Peyer's patch (tissue), 4 donors: ENCODE data around the gene HHIPL1. TPM values are rescaled to one million over a fixed set of nuclear protein-coding genes. Genes with fewer than 3 reads are reported as not detected.

Experiments
- DNase-seq, 3 donors: peaks; one replicate each; pipeline ENCODE4 v3.0.0-alpha.2; 2017 to 2019
- H3K27ac ChIP-seq, 4 donors: fragments of 200-600 bp; sonication (generic); one replicate each; pipeline ENCODE4 v1.5.1; 2016 to 2019
- H3K27me3 ChIP-seq, 2 donors: fragments of 200-600 bp; sonication (generic); one replicate each; pipeline ENCODE4 v1.5.1; 2019
- H3K36me3 ChIP-seq, 3 donors: fragments of 200-600 bp; sonication (generic); one replicate each; pipeline ENCODE4 v1.5.1; 2016 to 2019
- H3K4me1 ChIP-seq, 4 donors: fragments of 200-600 bp; sonication (generic); one replicate each; pipeline ENCODE4 v1.5.1; 2016 to 2019
- H3K4me3 ChIP-seq, 4 donors: fragments of 200-600 bp; sonication (generic); 1 replicate in 3 of 4; 2 replicates in 1 of 4; pipeline ENCODE4 v1.5.1; 2016 to 2019; ENCODE audit warnings: mild to moderate bottlenecking in 1 of 4
- H3K9me3 ChIP-seq, 4 donors: fragments of 200-600 bp; sonication (generic); one replicate each; pipeline ENCODE4 v1.5.1; 2016 to 2019; ENCODE audit warnings: mild to moderate bottlenecking in 1 of 4
- POLR2A ChIP-seq, 2 donors: fragments of 450-650 bp; IDR thresholded peaks; one replicate each; pipeline ENCODE4 v1.5.1; 2017; ENCODE audit warnings: antibody characterized with exemption in 2 of 2, mild to moderate bottlenecking in 2 of 2, moderate library complexity in 2 of 2
- total RNA-seq, 4 donors: library from RNA; depleted of rRNA; stranded (reverse); fragments of >200 nt; gene quantifications; one replicate each; pipeline ENCODE4 v1.1.0, GENCODE V29; 2016
- TF ChIP-seq, protein P1 (sequence below), 6 experiments: fragments of 450-650 bp in 4 of 6; fragments of 200-600 bp in 2 of 6; sonication (generic) in 1 of 6; IDR thresholded peaks; one replicate each; pipeline ENCODE4 v1.5.1; 2017 to 2019; ENCODE audit warnings: antibody characterized with exemption in 6 of 6, mild to moderate bottlenecking in 3 of 6, moderate library complexity in 1 of 6

Gene HHIPL1
- total RNA-seq, 4 donors from 2014 or later, result 0.88 to 2.5 (median 1.0) TPM

- Histone ChIP-seq H3K27me3 (no peaks in the 10 kb centered on the region), H3K4me3 (no peak overlapping the region), H3K27ac (no peak overlapping the region), H3K4me1 (no peaks in the 10 kb centered on the region), H3K9me3 (no peaks in the 10 kb centered on the region), H3K36me3 (no peaks in the 10 kb centered on the region)
- TF ChIP-seq, protein P1, sequence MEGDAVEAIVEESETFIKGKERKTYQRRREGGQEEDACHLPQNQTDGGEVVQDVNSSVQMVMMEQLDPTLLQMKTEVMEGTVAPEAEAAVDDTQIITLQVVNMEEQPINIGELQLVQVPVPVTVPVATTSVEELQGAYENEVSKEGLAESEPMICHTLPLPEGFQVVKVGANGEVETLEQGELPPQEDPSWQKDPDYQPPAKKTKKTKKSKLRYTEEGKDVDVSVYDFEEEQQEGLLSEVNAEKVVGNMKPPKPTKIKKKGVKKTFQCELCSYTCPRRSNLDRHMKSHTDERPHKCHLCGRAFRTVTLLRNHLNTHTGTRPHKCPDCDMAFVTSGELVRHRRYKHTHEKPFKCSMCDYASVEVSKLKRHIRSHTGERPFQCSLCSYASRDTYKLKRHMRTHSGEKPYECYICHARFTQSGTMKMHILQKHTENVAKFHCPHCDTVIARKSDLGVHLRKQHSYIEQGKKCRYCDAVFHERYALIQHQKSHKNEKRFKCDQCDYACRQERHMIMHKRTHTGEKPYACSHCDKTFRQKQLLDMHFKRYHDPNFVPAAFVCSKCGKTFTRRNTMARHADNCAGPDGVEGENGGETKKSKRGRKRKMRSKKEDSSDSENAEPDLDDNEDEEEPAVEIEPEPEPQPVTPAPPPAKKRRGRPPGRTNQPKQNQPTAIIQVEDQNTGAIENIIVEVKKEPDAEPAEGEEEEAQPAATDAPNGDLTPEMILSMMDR (IDR thresholded peaks at IDR 0.05), result no peak
- TF ChIP-seq POLR2A (IDR thresholded peaks at IDR 0.05), result no peak
- peak in 2 of 3 donors; percentile 29 to 30 for DNase-seq
Observed at GRCh38 chr14:99716091-99716849, 71.3 kb downstream of the HHIPL1 start.

GRCh38 chr14:99716850-99717681 lies 72.1 kb downstream of the HHIPL1 start:
- Histone ChIP-seq H3K4me3 (no peak overlapping the region), H3K27me3 (no peaks in the 10 kb centered on the region), H3K27ac (no peak overlapping the region), H3K9me3 (no peaks in the 10 kb centered on the region), H3K4me1 (no peaks in the 10 kb centered on the region), H3K36me3 (no peaks in the 10 kb centered on the region)
- no peak for TF ChIP-seq POLR2A (IDR thresholded peaks at IDR 0.05)
- TF ChIP-seq, protein P1 (IDR thresholded peaks at IDR 0.05), result no peak
- DNase-seq, result peak in 2 of 3 donors; percentile 3 to 37

DNA sequence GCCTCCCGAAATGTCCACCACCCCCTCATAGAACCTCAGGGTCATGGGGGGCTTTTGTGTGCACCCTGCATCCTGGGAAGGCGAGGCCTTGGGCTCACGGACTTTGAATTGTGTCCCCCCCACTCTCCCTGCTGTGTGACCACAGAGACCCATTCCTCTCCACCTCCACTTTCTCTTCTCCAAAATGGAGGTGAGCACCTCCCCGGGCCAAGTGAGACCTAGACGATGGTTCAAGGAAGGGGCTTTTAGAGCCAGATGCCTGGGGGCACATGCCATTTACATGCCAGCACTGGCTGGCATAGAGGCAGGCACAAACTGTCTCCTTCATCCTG lies 72.7 kb downstream of the HHIPL1 start:
- Histone ChIP-seq H3K36me3 (no peaks in the 10 kb centered on the region), H3K9me3 (no peaks in the 10 kb centered on the region), H3K27me3 (no peaks in the 10 kb centered on the region), H3K4me3 (no peak overlapping the region), H3K27ac (no peak overlapping the region), H3K4me1 (no peaks in the 10 kb centered on the region)
- TF ChIP-seq POLR2A (IDR thresholded peaks at IDR 0.05), result no peak
- TF ChIP-seq, protein P1 (IDR thresholded peaks at IDR 0.05), result no peak
- DNase-seq, result no peak

DNA sequence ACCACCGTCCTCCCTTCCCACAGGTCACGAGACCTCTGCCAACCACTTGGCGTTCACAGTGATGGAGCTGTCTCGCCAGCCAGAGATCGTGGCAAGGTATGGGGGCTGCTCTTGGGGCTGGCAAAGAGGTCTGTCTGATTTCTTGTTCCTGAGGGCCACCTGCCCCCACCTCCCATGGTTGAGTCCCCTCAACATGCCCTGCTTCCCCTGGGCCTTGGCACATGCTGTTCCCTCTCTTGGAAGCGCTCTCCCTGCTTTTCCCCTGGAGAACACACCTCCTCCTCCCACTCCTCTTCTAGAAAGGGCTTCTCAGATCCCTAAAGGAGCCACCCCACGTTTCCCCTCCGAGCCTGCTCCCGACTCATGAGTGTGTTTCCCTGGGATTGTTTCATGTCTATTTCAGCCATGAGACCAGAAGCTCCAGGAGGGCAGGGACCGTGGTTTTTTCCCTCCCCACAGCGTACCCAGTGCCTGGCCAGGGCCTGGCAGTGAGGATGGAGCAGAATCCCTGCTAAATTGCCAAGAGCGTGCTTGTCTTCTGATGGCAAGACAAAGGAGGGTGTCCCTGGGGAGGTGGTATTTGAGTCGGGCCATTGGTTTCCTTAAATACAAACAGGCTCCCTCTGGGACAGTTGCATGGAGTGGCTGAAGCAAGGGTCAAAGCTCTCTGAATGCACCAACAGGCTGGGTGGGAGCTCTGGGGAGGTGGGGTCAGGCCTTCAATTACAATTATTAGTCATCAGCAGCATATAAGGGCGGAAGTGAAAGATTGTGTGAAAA lies 73.3 kb downstream of the HHIPL1 start:
- TF ChIP-seq, protein P1 (IDR thresholded peaks at IDR 0.05), result no peak
- TF ChIP-seq POLR2A (IDR thresholded peaks at IDR 0.05), result no peak
- no peaks in the 10 kb centered on the region for H3K9me3 ChIP-seq
- peak in 2 of 3 donors; percentile 8 to 27 for DNase-seq

DNA sequence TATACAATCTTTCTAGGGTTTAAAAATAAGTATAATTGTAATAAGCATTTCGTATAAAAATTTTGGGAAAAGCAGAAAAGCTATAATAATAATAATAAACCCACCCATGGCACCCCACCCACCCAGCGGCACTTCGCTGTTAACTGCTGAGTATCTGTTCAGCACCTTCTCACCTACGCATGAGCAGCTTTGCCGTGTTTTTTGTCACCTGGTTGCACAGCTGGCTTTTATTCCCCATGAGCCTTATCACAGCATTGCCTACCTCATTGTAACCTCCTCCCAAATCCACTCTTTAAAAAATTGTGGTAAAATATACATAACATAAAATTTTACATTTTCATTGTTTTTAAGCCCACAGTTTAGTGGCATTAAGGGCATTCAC lies 73.9 kb downstream of the HHIPL1 start:
- no peaks in the 10 kb centered on the region for H3K27me3 ChIP-seq
- H3K27ac ChIP-seq, result no peak overlapping the region
- H3K4me3 ChIP-seq, result no peak overlapping the region
- no peaks in the 10 kb centered on the region for H3K9me3 ChIP-seq
- H3K4me1 ChIP-seq, result no peaks in the 10 kb centered on the region
- TF ChIP-seq, protein P1 (IDR thresholded peaks at IDR 0.05), result no peak
- TF ChIP-seq POLR2A (IDR thresholded peaks at IDR 0.05), result no peak
- DNase-seq, result peak in 2 of 3 donors; percentile 6 to 10
- H3K36me3 ChIP-seq, result no peaks in the 10 kb centered on the region

More for the DNA sequence above, 73.3 kb downstream of the HHIPL1 start:
- H3K36me3 ChIP-seq, result no peaks in the 10 kb centered on the region
- H3K27me3 ChIP-seq, result no peaks in the 10 kb centered on the region
- no peaks in the 10 kb centered on the region for H3K4me1 ChIP-seq
- no peak overlapping the region for H3K4me3 ChIP-seq
- H3K27ac ChIP-seq, result no peak overlapping the region
